Measurements from ENCODE around the gene ADCY6. TPM values are rescaled to one million over a fixed set of nuclear protein-coding genes. Genes with fewer than 3 reads are reported as not detected.

Gene ADCY6
- 15.8 and 42.2 TPM in 2 replicates for total RNA-seq

DNA sequence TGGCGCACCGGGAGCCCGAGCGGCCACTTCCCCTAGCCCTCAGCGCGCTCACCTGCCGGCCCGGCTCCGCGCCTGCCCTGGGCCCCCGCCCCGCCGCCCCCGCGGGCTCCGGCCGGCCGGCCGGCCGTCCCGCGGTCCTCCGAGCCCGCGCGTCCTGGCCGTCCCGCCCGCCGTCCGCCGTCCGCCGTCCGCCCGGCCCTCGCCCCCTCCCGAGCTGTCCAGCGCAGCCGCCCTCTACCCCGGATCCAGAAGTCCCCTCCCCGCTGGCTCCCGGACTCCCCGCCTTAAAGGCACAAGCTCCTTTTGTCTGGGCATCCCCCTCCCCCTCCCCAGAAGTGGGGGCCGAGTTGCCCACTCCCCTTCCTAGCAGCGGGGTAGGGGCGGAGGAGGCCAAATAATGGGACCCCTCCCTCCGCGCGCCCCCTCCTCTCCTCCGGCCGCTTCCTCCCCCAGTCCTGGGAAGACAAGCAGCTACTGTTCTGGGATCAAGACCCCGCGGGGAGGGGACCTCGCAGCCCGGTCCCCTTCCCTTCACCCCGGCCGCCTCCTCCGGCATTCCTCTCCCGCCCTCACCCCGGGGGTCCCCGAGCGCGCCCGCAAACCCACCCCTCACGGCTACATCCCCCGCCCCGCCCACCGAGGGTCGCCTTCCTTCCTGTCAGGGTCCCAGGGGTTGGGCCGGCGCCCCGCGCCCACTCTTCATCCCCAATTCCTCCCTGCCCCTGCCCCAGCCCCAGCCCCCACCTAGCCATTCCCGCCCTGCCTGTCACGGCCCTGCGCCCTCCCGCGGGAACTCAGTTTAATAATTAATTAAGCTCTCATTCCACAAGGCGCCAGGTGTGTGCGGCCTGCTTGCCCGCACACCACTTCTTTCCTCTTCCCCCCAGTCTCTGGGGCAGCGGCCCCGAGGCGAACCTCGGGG is at the start of gene ADCY6:
TSS of gene ADCY6 (minus strand) at position 236 of the 922 bp plus-strand sequence. CDS start 5,655 bp downstream, outside the sequence.

DNA sequence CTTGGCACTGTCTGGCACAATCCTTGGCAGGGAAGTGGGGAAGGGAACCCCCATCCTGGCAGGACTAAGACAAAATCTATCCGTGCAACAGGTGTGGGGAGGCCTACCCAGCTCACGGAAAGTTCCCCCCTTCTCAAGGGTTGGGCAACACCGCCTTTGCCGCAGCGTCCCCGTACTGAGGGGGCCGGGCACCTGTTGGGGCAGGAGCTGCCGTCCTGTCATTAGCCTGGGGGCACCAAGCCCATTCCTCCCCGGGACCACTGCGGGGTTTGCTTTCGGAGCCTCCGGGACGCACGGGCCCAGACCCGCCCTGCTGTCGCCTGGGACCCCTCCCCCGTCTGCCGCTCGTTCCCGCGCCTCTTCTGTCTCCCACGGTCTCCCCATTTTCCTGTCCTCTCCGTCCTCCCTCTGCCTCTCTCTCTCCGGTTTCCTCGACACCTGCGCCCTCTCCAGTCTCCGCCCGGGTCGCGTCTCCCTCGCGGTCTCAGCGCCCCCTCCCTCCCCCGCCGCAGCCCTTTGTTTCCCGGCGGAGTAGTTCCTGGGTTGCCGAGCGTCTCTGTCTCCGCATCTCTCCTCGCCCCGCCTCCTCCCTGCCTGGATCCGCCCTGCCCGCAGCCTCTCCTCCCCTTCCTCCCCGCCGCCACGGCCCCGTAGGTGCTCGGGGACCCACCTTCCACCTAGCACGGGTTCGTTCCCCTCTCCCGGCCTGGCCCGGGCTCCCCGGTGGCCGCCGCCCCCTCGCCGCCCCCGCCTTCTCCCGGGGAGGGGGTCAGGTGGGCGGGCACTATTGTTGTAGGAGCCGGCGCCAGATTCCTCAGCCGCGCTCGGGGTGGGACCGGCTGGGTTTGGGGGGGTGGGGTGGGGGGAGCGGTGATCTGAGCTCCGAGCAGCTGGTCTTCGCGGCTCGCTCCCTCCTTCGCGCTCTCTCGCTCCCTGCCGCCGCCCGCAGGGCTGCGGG is 29.3 kb upstream of the ADCY6 start, which contains the start of gene CACNB3:
TSS of gene CACNB3 (plus strand) at position 624 of the 958 bp plus-strand sequence. CDS start 434 bp downstream, outside the sequence.

DNA sequence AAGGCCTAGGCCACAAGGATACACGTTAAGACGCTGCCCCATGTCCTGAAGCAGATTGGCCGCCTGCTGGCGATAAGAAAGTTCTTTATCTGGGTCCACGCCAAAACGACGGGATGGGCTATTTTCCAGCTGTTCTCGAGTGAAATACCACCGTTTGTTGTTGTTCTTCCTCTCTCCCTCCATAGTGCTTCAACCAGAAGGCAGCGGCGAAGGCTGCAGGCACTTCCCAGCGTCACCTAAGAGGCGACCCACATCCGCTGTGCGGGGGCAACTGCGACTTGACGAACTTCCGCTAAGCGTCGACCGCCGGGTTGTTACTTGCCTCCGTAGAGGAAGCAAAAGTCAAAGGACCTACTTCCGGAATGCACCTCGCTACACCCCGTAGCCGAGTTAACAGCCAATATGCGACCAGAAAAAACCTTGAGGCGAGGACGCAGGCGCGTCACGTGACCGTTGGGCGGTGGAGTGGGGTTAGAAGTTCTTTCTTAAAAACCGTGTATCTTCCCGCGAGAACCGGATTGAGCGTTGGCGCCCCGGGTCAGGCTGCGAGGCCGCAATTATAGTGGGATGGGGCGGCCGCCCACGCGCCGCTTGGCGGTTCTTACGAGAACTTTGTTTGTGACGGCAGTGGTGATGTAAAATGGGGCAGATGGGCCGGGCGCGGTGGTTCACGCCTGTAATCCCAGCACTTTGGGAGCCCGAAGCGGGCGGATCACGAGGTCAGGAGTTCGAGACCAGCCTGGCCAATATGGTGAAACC is 72.2 kb downstream of the ADCY6 start, which contains the start of gene CCNT1:
TSS of gene CCNT1 (minus strand) at position 215 of the 759 bp plus-strand sequence. CDS start at position 183, 32 bp downstream.

Other genes starting within 250 kb of the ADCY6 start
- gene LALBA, start 219.0 kb downstream of the ADCY6 start, total RNA-seq, result not detected in 2 replicates
- 45.3 and 45.7 TPM in 2 replicates for gene KANSL2, start 106.9 kb downstream of the ADCY6 start, total RNA-seq
- 18.6 and 20.1 TPM in 2 replicates for gene CCNT1, start 72.4 kb downstream of the ADCY6 start, total RNA-seq
- gene CACNB3, start 29.4 kb upstream of the ADCY6 start, total RNA-seq, result 27.5 and 37.7 TPM in 2 replicates
- gene DDX23, start 63.1 kb upstream of the ADCY6 start, total RNA-seq, result 46.5 and 49.5 TPM in 2 replicates
- 3.4 TPM in 1 of 2 replicates, not detected in the other for gene RND1, start 76.8 kb upstream of the ADCY6 start, total RNA-seq
- gene FKBP11, start 136.4 kb upstream of the ADCY6 start, total RNA-seq, result 40.2 and 48.4 TPM in 2 replicates
- 66.7 and 91.0 TPM in 2 replicates for gene ARF3, start 168.4 kb upstream of the ADCY6 start, total RNA-seq
- not detected in 2 replicates for gene WNT10B, start 182.6 kb upstream of the ADCY6 start, total RNA-seq
- gene WNT1, start 189.2 kb upstream of the ADCY6 start, total RNA-seq, result not detected in 2 replicates
- under 0.01 and 1.4 TPM in 2 replicates for gene DDN, start 210.3 kb upstream of the ADCY6 start, total RNA-seq
- 72.3 and 79.4 TPM in 2 replicates for gene PRKAG1, start 229.7 kb upstream of the ADCY6 start, total RNA-seq